Activated CD4-positive, alpha-beta T cell treated with anti-CD3 and anti-CD28 coated beads for 36 hours (primary cell): ENCODE measurements around the gene ACSM6. TPM values are rescaled to one million over a fixed set of nuclear protein-coding genes. Genes with fewer than 3 reads are reported as not detected.
"Not testable (repeated sequence)": the region's sequence is repeated elsewhere in the genome, so short reads cannot be mapped to it uniquely, and the experiment has no call there.

ENCODE experiments used
- ATAC-seq: fragments of 200-7000 bp; cut with Tn5 transposase; one replicate; pipeline ENCODE4 v1.10.0; 2021; ENCODE audit warnings: mild to moderate bottlenecking, moderate library complexity
- CTCF ChIA-PET: fragments of 350-600 bp; sonication (Branson Sonifier 250); formaldehyde crosslinking; loops from one replicate; lab custom pipeline; 2021; ENCODE audit warnings: antibody characterized with exemption; lab: Charles Lee
- POLR2A ChIA-PET: fragments of 350-600 bp; sonication (Branson Sonifier 250); formaldehyde crosslinking; loops from one replicate; lab custom pipeline; 2021; ENCODE audit warnings: antibody characterized with exemption, inconsistent platforms; lab: Charles Lee
- DNase-seq: peaks from one replicate; pipeline ENCODE4 v3.0.0-alpha.2; 2020
- H3K27ac Mint-ChIP-seq: one replicate; pipeline ENCODE4 v1.8.0; 2021; ENCODE audit warnings: mixed read lengths
- H3K27me3 Mint-ChIP-seq: one replicate; pipeline ENCODE4 v1.8.0; 2021; ENCODE audit warnings: mixed read lengths
- H3K36me3 Mint-ChIP-seq: one replicate; pipeline ENCODE4 v1.8.0; 2021; ENCODE audit warnings: low read depth, mixed read lengths
- H3K4me1 Mint-ChIP-seq: one replicate; pipeline ENCODE4 v1.8.0; 2021; ENCODE audit warnings: mixed read lengths
- H3K4me3 Mint-ChIP-seq: one replicate; pipeline ENCODE4 v1.8.0; 2021; ENCODE audit warnings: mild to moderate bottlenecking, moderate library complexity, mixed read lengths
- H3K9me3 Mint-ChIP-seq: one replicate; pipeline ENCODE4 v1.8.0; 2021; ENCODE audit warnings: low read depth, mixed read lengths
- intact Hi-C, 2 experiments: fragments of 100-400 bp; cut with DNase I in 1 of 2; cut with micrococcal nuclease in 1 of 2; formaldehyde crosslinking; loops; one replicate each; pipeline versions ENCODE4 v1.14.2 to v1.15.1; 2022 to 2024; cut with DNase I, micrococcal nuclease
- total RNA-seq, 2 experiments: library from RNA; stranded (reverse); gene quantifications; one replicate each; pipeline ENCODE4 v1.2.3, GENCODE V29; 2021

The ACSM6 gene
- total RNA-seq, 2 experiments from 2014 or later = not detected

DNA sequence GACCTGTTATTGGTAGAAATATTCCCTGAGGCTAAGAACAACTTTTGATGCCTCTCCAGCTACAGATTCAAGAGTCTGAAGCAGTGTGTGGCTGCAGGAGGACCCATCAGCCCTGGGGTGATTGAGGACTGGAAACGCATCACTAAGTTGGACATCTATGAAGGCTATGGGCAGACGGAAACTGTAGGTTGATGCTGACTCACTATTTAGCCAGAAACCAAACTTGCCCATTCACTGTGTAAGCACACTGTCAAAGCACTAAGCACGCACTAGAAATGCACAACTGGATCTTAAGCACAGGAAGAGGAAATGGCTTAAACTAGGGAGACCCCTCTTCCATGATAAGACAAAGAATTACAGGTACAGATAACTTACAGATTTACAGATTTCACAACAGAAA is 20.8 kb downstream of the ACSM6 start:
- H3K9me3 Mint-ChIP-seq = peaks cover 3% of the 10 kb centered on the region
- H3K27ac Mint-ChIP-seq = no peak overlapping the region
- ChIA-PET CTCF (no interaction called here), POLR2A (no interaction called here)
- DNase-seq (no peak), ATAC-seq (no peak)
- intact Hi-C loops = no loop called here
- H3K4me3 Mint-ChIP-seq = no peak overlapping the region
- no peaks in the 10 kb centered on the region for H3K36me3 Mint-ChIP-seq
- H3K4me1 Mint-ChIP-seq = no peaks in the 10 kb centered on the region
- H3K27me3 Mint-ChIP-seq = peaks cover 4% of the 10 kb centered on the region

GRCh38 chr10:95217476-95217875 is 23.4 kb downstream of the ACSM6 start:
- intact Hi-C loops = no loop called here
- Mint-ChIP-seq H3K4me1 (no peaks in the 10 kb centered on the region), H3K36me3 (no peaks in the 10 kb centered on the region), H3K4me3 (no peak overlapping the region), H3K27ac (no peak overlapping the region), H3K27me3 (peaks cover 4% of the 10 kb centered on the region), H3K9me3 (peaks cover 3% of the 10 kb centered on the region)
- CTCF ChIA-PET = interaction anchor here (0.9 kb wide), 1 partner anchor 30 kb away, joined by 4 read pairs; no protein-coding TSS in a partner anchor
- no peak for ATAC-seq
- POLR2A ChIA-PET = no interaction called here
- no peak for DNase-seq

DNA sequence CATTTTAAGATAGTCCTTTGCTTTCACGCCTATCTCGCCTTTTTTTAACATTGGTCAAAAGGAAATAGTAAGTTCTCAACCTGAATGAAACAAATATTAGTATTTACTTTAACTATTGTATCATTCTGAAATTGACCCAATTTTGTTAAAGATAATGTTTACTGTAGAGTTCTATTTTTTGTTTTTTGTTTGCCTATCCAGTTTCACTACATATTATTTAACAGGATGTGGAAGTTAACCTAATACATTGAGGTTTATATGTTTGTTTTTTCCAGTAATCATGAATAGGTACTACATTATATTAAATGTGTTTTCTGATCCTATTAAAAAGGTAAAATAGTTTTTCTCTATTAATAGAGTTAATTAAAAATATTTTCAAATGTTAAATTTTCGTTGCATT is 26.5 kb downstream of the ACSM6 start:
- ChIA-PET POLR2A (no interaction called here), CTCF (no interaction called here)
- intact Hi-C loops = no loop called here
- no peak overlapping the region for H3K27ac Mint-ChIP-seq
- H3K9me3 Mint-ChIP-seq = peaks cover 3% of the 10 kb centered on the region
- no peaks in the 10 kb centered on the region for H3K36me3 Mint-ChIP-seq
- peaks cover 4% of the 10 kb centered on the region for H3K27me3 Mint-ChIP-seq
- DNase-seq (no peak), ATAC-seq (no peak)
- no peak overlapping the region for H3K4me3 Mint-ChIP-seq
- H3K4me1 Mint-ChIP-seq = no peaks in the 10 kb centered on the region

- no peak for DNase-seq
- ATAC-seq = no peak
- ChIA-PET CTCF (no interaction called here), POLR2A (no interaction called here)
- Mint-ChIP-seq H3K36me3 (no peaks in the 10 kb centered on the region), H3K9me3 (peaks cover 2% of the 10 kb centered on the region), H3K27ac (no peak overlapping the region), H3K4me3 (no peak overlapping the region), H3K4me1 (no peaks in the 10 kb centered on the region), H3K27me3 (peaks cover 3% of the 10 kb centered on the region)
- intact Hi-C loops = no loop called here
Observed at GRCh38 chr10:95221124-95221523, 27.1 kb downstream of the ACSM6 start.

GRCh38 chr10:95225136-95225535 is 31.1 kb downstream of the ACSM6 start:
- POLR2A ChIA-PET = no interaction called here
- Mint-ChIP-seq H3K4me3 (no peak overlapping the region), H3K36me3 (no peaks in the 10 kb centered on the region), H3K4me1 (no peaks in the 10 kb centered on the region), H3K27ac (no peak overlapping the region), H3K27me3 (peaks cover 10% of the 10 kb centered on the region), H3K9me3 (no peaks in the 10 kb centered on the region)
- intact Hi-C loops = no loop called here
- no peak for ATAC-seq
- CTCF ChIA-PET = no interaction called here
- DNase-seq = no peak

GRCh38 chr10:95228934-95229723 is 35.1 kb downstream of the ACSM6 start:
- H3K36me3 Mint-ChIP-seq, intact Hi-C loops, H3K4me3 Mint-ChIP-seq, ATAC-seq, DNase-seq, H3K27ac Mint-ChIP-seq, CTCF ChIA-PET, POLR2A ChIA-PET, H3K9me3 Mint-ChIP-seq: not testable (repeated sequence)
- Mint-ChIP-seq H3K27me3 (peaks cover 27% of the 10 kb centered on the region), H3K4me1 (peaks cover 11% of the 10 kb centered on the region)

DNA sequence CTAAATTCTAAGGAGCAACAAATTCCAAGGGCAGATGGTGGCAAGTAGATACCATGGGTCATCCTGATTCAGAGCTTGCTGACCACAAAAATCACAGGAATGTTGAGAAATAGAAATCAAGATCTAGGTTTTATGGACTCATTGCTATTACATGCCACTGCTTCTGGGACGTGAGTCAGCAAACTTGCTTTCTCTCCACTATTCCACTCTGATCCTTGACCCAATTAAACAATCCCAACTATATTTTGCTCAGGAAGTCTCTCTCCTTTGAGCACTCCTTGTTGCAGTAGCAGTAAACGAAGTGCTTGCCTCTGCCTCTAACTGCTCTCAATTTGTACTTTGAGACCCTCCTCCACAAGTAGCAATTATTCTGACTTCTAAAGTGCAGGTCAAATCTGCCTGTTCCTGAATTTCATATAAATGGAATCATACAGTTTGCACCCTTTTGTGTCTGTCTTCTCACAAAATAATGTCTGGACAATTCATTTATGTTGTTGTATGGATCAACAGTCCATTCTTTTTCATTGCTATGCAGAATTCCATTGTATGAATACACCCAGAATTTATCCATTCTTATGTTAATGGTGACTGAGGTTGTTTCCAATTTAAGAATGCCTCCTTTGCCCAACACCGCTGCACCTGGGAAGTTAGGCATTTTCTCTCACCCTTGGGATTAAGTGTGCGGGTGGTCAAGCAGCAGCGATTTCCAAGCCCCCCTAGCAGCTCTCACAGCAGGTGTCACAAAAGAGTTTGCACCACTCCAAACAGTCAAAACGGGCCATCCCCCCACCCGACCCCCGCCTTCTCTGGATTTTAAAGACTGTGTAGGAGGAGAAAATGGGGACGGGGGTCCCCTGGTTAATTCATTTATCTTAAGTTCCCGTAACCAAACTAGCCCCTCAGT is 35.9 kb downstream of the ACSM6 start:
- POLR2A ChIA-PET = no interaction called here
- intact Hi-C loops = loop anchor here (10.0 kb wide), 2 partner anchors 685 to 1115 kb away; partner anchors contain the start of gene HELLS (in 1 of the 2)

GRCh38 chr10:95230677-95231586 is 36.9 kb downstream of the ACSM6 start:
- H3K36me3 Mint-ChIP-seq, POLR2A ChIA-PET, H3K9me3 Mint-ChIP-seq: not testable (repeated sequence)
- peak overlapping the region; percentile 65 for H3K4me3 Mint-ChIP-seq
- H3K4me1 Mint-ChIP-seq = peaks cover 22% of the 10 kb centered on the region
- intact Hi-C loops = loop anchor here (10.0 kb wide), 2 partner anchors 686 to 1114 kb away; partner anchors contain the start of gene HELLS (in 1 of the 2)
- DNase-seq (peak; percentile 72), ATAC-seq (peak; percentile 68)
- H3K27me3 Mint-ChIP-seq = peaks cover 27% of the 10 kb centered on the region
- H3K27ac Mint-ChIP-seq = peak overlapping the region; percentile 82
- CTCF ChIA-PET = interaction anchor here (0.6 to 1.3 kb wide), 4 partner anchors 12 to 131 kb away, joined by 3 read pairs; no protein-coding TSS in a partner anchor

More for the DNA sequence above, 35.9 kb downstream of the ACSM6 start:
- no peak for DNase-seq
- no peaks in the 10 kb centered on the region for H3K9me3 Mint-ChIP-seq
- H3K4me1 Mint-ChIP-seq = peaks cover 13% of the 10 kb centered on the region
- H3K4me3 Mint-ChIP-seq = peak overlapping the region; percentile 65
- H3K27ac Mint-ChIP-seq = peak overlapping the region; percentile 82
- CTCF ChIA-PET = interaction anchor here (0.6 to 1.3 kb wide), 4 partner anchors 13 to 132 kb away, joined by 3 read pairs; no protein-coding TSS in a partner anchor
- H3K36me3 Mint-ChIP-seq = peaks cover 4% of the 10 kb centered on the region
- no peak for ATAC-seq
- H3K27me3 Mint-ChIP-seq = peaks cover 27% of the 10 kb centered on the region

GRCh38 chr10:95233377-95234034 is 39.5 kb downstream of the ACSM6 start:
- no peak overlapping the region for H3K27ac Mint-ChIP-seq
- H3K9me3 Mint-ChIP-seq = no peaks in the 10 kb centered on the region
- intact Hi-C loops = loop anchor here (10.0 kb wide), 2 partner anchors 689 to 1111 kb away; partner anchors contain the start of gene HELLS (in 1 of the 2)
- ATAC-seq (no peak), DNase-seq (no peak)
- H3K4me1 Mint-ChIP-seq = peaks cover 38% of the 10 kb centered on the region
- POLR2A ChIA-PET = no interaction called here
- peaks cover 4% of the 10 kb centered on the region for H3K36me3 Mint-ChIP-seq
- CTCF ChIA-PET = interaction anchor here (0.6 to 1.5 kb wide), 4 partner anchors 26 to 722 kb away, joined by 3 to 5 read pairs (median 4); no protein-coding TSS in a partner anchor
- peaks cover 29% of the 10 kb centered on the region for H3K27me3 Mint-ChIP-seq
- no peak overlapping the region for H3K4me3 Mint-ChIP-seq

DNA sequence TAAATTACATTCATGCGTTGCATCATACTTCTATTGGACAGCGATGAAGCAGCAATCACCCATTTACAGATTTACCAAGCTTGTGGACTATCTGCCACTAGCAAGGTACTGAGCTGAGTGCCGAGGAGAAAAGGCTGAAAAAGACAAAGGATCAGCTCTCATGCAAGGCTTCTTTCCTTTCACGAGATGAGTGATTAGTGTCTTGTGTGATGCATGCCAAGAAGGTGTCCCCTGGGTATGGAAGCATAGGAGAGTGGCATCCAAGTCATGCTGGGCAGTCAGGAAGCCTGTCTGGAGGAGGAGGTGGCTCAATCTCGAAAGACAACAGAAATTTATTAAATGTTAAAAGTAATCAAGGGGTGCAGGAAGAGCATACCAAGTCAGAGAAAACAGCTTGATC is 40.9 kb downstream of the ACSM6 start:
- no peak overlapping the region for H3K4me3 Mint-ChIP-seq
- H3K27ac Mint-ChIP-seq = no peak overlapping the region
- peaks cover 38% of the 10 kb centered on the region for H3K4me1 Mint-ChIP-seq
- DNase-seq (no peak), ATAC-seq (no peak)
- peaks cover 25% of the 10 kb centered on the region for H3K27me3 Mint-ChIP-seq
- no peaks in the 10 kb centered on the region for H3K9me3 Mint-ChIP-seq
- intact Hi-C loops = loop anchor here (5.0 to 10.0 kb wide), 5 partner anchors 628 to 1352 kb away; partner anchors contain the start of genes HELLS (in 2 of the 2) and TM9SF3 (in 1 of the 2)
- CTCF ChIA-PET = interaction anchor here (3.5 kb wide), 1 partner anchor 11 kb away, joined by 15 read pairs; no protein-coding TSS in a partner anchor
- POLR2A ChIA-PET = no interaction called here
- H3K36me3 Mint-ChIP-seq = peaks cover 4% of the 10 kb centered on the region
